Endothelial cell of umbilical vein (primary cell): Measurements from ENCODE around the gene FAM151B.

Source experiments
- POLR2A ChIP-seq: IDR thresholded peaks from 2 replicates; pipeline ENCODE4 v1.6.1; 2012; ENCODE audit warnings: low read depth, mild to moderate bottlenecking, control low read depth, low read length
- POLR2AphosphoS5 ChIP-seq: IDR thresholded peaks from 2 replicates; pipeline ENCODE4 v1.6.1; 2012; ENCODE audit warnings: low read depth, mild to moderate bottlenecking, control low read depth, low read length, moderate library complexity; ENCODE audit not compliant: insufficient read depth
- TF ChIP-seq, protein P1 (sequence below), 2 donors: IDR thresholded peaks; 1 replicate in 1 of 2; 2 replicates in 1 of 2; pipeline ENCODE4 v1.5.1; 2011; ENCODE audit warnings: low read length in 2 of 2, mild to moderate bottlenecking in 2 of 2, moderate library complexity in 2 of 2, control low read depth in 1 of 2, inconsistent platforms in 1 of 2, low read depth in 1 of 2; ENCODE audit not compliant: insufficient read depth in 1 of 2; ENCODE audit errors: extremely low read depth in 1 of 2

DNA sequence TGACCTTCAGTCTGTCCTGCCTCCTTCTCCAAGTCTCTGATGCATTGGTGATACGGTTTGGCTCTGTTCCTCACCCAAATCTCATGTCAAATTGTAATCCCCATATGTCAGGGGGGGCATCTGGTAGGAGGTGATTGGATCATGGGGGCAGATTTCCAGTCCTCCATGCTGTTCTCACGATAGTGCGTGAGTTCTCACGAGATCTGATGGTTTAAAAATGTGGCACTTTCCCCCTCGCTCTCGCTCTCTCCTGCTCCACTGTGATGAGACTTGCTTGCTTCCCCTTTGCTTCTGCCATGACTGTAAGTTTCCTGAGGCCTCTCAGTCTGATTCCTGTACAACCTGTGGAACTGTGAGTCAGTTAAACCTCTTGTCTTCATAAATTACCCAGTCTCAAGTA lies 96.9 kb downstream of the FAM151B start:
- TF ChIP-seq, protein P1, sequence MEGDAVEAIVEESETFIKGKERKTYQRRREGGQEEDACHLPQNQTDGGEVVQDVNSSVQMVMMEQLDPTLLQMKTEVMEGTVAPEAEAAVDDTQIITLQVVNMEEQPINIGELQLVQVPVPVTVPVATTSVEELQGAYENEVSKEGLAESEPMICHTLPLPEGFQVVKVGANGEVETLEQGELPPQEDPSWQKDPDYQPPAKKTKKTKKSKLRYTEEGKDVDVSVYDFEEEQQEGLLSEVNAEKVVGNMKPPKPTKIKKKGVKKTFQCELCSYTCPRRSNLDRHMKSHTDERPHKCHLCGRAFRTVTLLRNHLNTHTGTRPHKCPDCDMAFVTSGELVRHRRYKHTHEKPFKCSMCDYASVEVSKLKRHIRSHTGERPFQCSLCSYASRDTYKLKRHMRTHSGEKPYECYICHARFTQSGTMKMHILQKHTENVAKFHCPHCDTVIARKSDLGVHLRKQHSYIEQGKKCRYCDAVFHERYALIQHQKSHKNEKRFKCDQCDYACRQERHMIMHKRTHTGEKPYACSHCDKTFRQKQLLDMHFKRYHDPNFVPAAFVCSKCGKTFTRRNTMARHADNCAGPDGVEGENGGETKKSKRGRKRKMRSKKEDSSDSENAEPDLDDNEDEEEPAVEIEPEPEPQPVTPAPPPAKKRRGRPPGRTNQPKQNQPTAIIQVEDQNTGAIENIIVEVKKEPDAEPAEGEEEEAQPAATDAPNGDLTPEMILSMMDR (IDR thresholded peaks at IDR 0.05; ENCODE audit: extremely low read depth in 1 of 2, insufficient read depth in 1 of 2, low read depth in 1 of 2, low read length in 2 of 2) = no peak
- TF ChIP-seq POLR2A (no peak), POLR2AphosphoS5 (no peak)
